Stomach (tissue), 4 donors: ENCODE measurements around the gene LIMS2.

Source experiments
- CTCF ChIP-seq, 7 experiments: fragments of 450-650 bp in 4 of 7; fragments of 200-600 bp in 3 of 7; sonication (generic) in 3 of 7; IDR thresholded peaks; one replicate each; pipeline ENCODE4 v1.5.1; 2016 to 2019; ENCODE audit warnings: antibody characterized with exemption in 7 of 7, control low read depth in 2 of 7, mild to moderate bottlenecking in 1 of 7
- POLR2A ChIP-seq, 4 donors: fragments of 450-650 bp; IDR thresholded peaks; one replicate each; pipeline ENCODE4 v1.6.1; 2016; ENCODE audit warnings: antibody characterized with exemption in 4 of 4, control low read depth in 2 of 4, mild to moderate bottlenecking in 1 of 4, moderate library complexity in 1 of 4

DNA sequence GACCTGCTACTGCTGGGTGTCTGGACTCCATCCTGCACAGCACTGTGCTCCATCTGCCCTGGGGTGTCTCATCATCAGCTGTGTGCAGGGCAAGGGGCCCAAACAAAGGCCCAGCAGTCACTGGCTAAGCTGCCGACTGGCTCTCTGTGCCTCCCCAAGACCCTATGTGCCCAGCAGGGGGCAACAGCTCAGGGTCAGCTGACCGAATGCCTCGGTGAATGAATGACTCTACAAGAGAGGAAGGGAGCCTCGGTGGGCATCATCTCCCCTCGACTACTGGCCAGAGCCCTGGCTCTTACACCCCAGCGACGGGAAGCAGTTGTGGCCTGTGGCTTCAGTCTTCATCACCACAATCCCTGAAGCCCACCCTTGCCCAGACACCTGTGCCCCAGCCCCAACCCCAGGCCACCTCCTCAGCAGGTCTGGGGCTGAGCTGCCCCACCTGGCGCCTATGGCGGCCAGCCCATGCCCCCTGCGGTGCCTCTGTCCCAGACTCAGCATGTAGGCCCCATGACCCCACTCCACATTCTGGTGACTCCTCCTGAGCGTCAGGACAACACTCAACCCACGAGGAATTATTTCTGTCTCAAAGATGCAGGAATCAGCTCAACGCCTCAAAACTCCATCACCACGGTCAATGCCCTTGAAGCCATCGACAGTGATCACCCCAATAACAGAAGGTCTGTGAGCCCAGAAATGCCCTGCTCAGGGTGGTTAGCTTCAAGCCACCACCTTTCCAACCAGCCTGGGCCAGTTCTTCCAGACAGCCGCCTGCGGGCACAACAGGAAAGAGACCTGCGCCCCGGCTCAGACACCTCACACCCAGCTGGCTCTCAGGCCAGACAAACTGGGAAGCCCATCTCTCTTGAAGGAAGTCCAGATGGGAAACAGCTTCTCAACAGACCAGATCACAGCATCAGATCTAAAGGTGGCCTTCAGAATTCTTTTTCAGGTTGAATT, 31.0 kb downstream of the LIMS2 start:
- TF ChIP-seq POLR2A (IDR thresholded peaks at IDR 0.05) (no peak), CTCF (IDR thresholded peaks at IDR 0.05) (no peak)
